ENCODE data around the gene FDXR. TPM values are rescaled to one million over a fixed set of nuclear protein-coding genes. Genes with fewer than 3 reads are reported as not detected.

Gene FDXR
- total RNA-seq, 1 donor from 2014 or later, result 16.0 TPM

GRCh38 chr17:74903671-74904070, 30.9 kb upstream of the FDXR start:
- DNase-seq (ENCODE audit: extremely low spot score in 2 of 2), result no peak
- Histone ChIP-seq H3K36me3 (no peaks in the 10 kb centered on the region), H3K27me3 (no peaks in the 10 kb centered on the region), H3K4me3 (no peak overlapping the region), H3K9me3 (no peaks in the 10 kb centered on the region), H3K27ac (no peak overlapping the region), H3K4me1 (no peaks in the 10 kb centered on the region)
- intact Hi-C loops (cut with DNase I), result no loop called here
- TF ChIP-seq, protein P1, sequence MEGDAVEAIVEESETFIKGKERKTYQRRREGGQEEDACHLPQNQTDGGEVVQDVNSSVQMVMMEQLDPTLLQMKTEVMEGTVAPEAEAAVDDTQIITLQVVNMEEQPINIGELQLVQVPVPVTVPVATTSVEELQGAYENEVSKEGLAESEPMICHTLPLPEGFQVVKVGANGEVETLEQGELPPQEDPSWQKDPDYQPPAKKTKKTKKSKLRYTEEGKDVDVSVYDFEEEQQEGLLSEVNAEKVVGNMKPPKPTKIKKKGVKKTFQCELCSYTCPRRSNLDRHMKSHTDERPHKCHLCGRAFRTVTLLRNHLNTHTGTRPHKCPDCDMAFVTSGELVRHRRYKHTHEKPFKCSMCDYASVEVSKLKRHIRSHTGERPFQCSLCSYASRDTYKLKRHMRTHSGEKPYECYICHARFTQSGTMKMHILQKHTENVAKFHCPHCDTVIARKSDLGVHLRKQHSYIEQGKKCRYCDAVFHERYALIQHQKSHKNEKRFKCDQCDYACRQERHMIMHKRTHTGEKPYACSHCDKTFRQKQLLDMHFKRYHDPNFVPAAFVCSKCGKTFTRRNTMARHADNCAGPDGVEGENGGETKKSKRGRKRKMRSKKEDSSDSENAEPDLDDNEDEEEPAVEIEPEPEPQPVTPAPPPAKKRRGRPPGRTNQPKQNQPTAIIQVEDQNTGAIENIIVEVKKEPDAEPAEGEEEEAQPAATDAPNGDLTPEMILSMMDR (IDR thresholded peaks at IDR 0.05), result no peak
- TF ChIP-seq POLR2AphosphoS5 (IDR thresholded peaks at IDR 0.05; ENCODE audit: insufficient read depth in 1 of 2, low read depth in 1 of 2) (no peak), POLR2A (IDR thresholded peaks at IDR 0.05) (no peak)

DNA sequence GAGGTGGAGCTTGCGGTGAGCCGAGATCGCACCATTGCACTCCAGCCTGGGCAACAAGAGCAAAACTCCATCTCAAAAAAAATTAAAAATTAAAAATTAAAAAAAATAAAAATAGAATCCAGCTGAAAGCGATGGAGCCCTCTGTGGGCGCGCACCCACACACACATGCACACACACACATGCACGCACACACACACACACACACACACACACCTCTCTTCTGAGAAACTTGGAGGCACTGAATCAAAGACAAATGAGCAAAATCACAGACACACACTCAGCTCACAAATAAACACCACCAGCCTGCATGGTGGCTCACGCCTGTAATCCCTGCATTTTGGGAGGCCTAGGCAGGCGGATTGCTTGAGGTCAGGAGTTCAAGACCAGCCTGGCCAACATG, 30.2 kb upstream of the FDXR start:
- no peaks in the 10 kb centered on the region for H3K27me3 ChIP-seq
- DNase-seq (ENCODE audit: extremely low spot score in 2 of 2), result no peak
- no peaks in the 10 kb centered on the region for H3K9me3 ChIP-seq
- intact Hi-C loops (cut with DNase I), result no loop called here
- TF ChIP-seq POLR2AphosphoS5 (IDR thresholded peaks at IDR 0.05; ENCODE audit: insufficient read depth in 1 of 2, low read depth in 1 of 2) (no peak), POLR2A (IDR thresholded peaks at IDR 0.05) (no peak)
- TF ChIP-seq, protein P1 (IDR thresholded peaks at IDR 0.05), result no peak
- H3K4me1 ChIP-seq, result no peaks in the 10 kb centered on the region
- no peaks in the 10 kb centered on the region for H3K36me3 ChIP-seq
- H3K4me3 ChIP-seq, result no peak overlapping the region
- no peak overlapping the region for H3K27ac ChIP-seq

GRCh38 chr17:74901353-74902135, 28.8 kb upstream of the FDXR start:
- Histone ChIP-seq H3K36me3 (no peaks in the 10 kb centered on the region), H3K27ac (no peak overlapping the region), H3K4me1 (no peaks in the 10 kb centered on the region), H3K27me3 (no peaks in the 10 kb centered on the region), H3K4me3 (no peak overlapping the region), H3K9me3 (no peaks in the 10 kb centered on the region)
- no peak for DNase-seq (ENCODE audit: extremely low spot score in 2 of 2)
- intact Hi-C loops (cut with DNase I), result no loop called here
- TF ChIP-seq POLR2A (IDR thresholded peaks at IDR 0.05) (no peak), POLR2AphosphoS5 (IDR thresholded peaks at IDR 0.05; ENCODE audit: insufficient read depth in 1 of 2, low read depth in 1 of 2) (no peak)
- TF ChIP-seq, protein P1 (IDR thresholded peaks at IDR 0.05), result no peak

GRCh38 chr17:74900208-74900607, 27.4 kb upstream of the FDXR start:
- no peaks in the 10 kb centered on the region for H3K9me3 ChIP-seq
- no peak overlapping the region for H3K27ac ChIP-seq
- H3K36me3 ChIP-seq, result no peaks in the 10 kb centered on the region
- no peak for DNase-seq (ENCODE audit: extremely low spot score in 2 of 2)
- no peak overlapping the region for H3K4me3 ChIP-seq
- H3K4me1 ChIP-seq, result no peaks in the 10 kb centered on the region
- intact Hi-C loops (cut with DNase I), result no loop called here
- no peaks in the 10 kb centered on the region for H3K27me3 ChIP-seq
- TF ChIP-seq, protein P1 (IDR thresholded peaks at IDR 0.05), result no peak
- no peak for TF ChIP-seq POLR2A (IDR thresholded peaks at IDR 0.05)
- TF ChIP-seq POLR2AphosphoS5 (IDR thresholded peaks at IDR 0.05; ENCODE audit: insufficient read depth in 1 of 2, low read depth in 1 of 2), result no peak

DNA sequence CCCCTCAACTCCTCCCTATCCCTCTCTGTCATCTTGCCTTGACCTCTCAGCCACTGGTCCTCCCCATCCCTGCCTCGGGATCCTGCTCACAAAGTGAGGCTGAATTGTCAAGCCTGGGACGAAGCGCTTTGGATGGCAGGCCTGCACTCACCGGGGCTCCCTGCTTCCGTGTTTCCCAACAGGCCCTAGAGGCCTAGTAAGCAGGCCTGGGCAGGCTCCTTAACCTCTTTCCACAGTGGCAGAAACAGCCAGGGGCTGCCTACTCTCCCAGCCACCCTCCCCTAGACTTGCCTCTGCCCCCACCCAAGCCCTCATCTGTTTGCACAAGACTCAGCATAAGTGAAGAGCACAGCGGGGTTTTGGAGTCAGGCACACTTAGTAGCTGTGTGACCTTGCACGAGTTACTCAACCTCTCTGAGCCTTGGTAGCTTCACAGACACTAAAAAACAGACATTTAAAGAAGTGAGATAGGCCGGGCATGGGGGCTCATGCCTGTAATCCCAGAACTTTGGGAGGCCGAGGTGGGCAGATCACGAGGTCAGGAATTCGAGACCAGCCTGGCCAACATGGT, 25.7 kb upstream of the FDXR start:
- no peaks in the 10 kb centered on the region for H3K36me3 ChIP-seq

More for the DNA sequence above, 25.7 kb upstream of the FDXR start:
- H3K9me3 ChIP-seq, result no peaks in the 10 kb centered on the region
- no peak overlapping the region for H3K4me3 ChIP-seq
- peaks cover 6% of the 10 kb centered on the region for H3K4me1 ChIP-seq
- H3K27me3 ChIP-seq, result peaks cover 2% of the 10 kb centered on the region
- no peak overlapping the region for H3K27ac ChIP-seq
- TF ChIP-seq, protein P1 (IDR thresholded peaks at IDR 0.05), result no peak
- no peak for TF ChIP-seq POLR2A (IDR thresholded peaks at IDR 0.05)
- TF ChIP-seq POLR2AphosphoS5 (IDR thresholded peaks at IDR 0.05; ENCODE audit: insufficient read depth in 1 of 2, low read depth in 1 of 2), result no peak
- no peak for DNase-seq (ENCODE audit: extremely low spot score in 2 of 2)
- intact Hi-C loops (cut with DNase I), result no loop called here

Measured in vagina (tissue), 2 donors.